Esophagus (tissue), 2 donors: Measurements from ENCODE around the gene SAP30. TPM values are rescaled to one million over a fixed set of nuclear protein-coding genes. Genes with fewer than 3 reads are reported as not detected.

Source experiments
- H3K27ac ChIP-seq, 2 donors: one replicate each; pipeline ENCODE4 v1.5.1; 2013; ENCODE audit warnings: low read depth in 2 of 2, mild to moderate bottlenecking in 2 of 2, inconsistent platforms in 1 of 2, low read length in 1 of 2, moderate library complexity in 1 of 2
- H3K27me3 ChIP-seq, 2 donors: one replicate each; pipeline ENCODE4 v1.6.1; 2013; ENCODE audit warnings: low read length in 2 of 2, control low read depth in 1 of 2, mild to moderate bottlenecking in 1 of 2; ENCODE audit not compliant: insufficient read depth in 2 of 2, control insufficient read depth in 1 of 2
- H3K36me3 ChIP-seq, 2 donors: one replicate each; pipeline ENCODE4 v1.6.1; 2013; ENCODE audit warnings: low read length in 1 of 2; ENCODE audit not compliant: control insufficient read depth in 2 of 2, insufficient read depth in 2 of 2
- H3K4me1 ChIP-seq, 2 donors: one replicate each; pipeline ENCODE4 v1.6.1; 2013; ENCODE audit warnings: low read length in 1 of 2; ENCODE audit not compliant: control insufficient read depth in 2 of 2, insufficient read depth in 2 of 2
- H3K4me3 ChIP-seq, 2 donors: one replicate each; pipeline ENCODE4 v1.5.1; 2013; ENCODE audit warnings: low read length in 2 of 2, mild to moderate bottlenecking in 2 of 2, low read depth in 1 of 2, moderate library complexity in 1 of 2
- H3K9me3 ChIP-seq, 2 donors: one replicate each; pipeline ENCODE4 v1.6.1; 2013; ENCODE audit warnings: mild to moderate bottlenecking in 2 of 2, low read depth in 1 of 2, low read length in 1 of 2, moderate library complexity in 1 of 2; ENCODE audit not compliant: control insufficient read depth in 2 of 2, insufficient read depth in 1 of 2
- WGBS, 2 donors: extraction: QIAGEN DNeasy Blood & Tissue Kit; methylation state at CpG; one replicate each; pipeline ENCODE4 v1.1.7; 2013; 5-methylcytosine and 5-hydroxymethylcytosine counted together
- polyA plus RNA-seq, 2 donors: library from polyadenylated mRNA; stranded (reverse); fragments of 200-250 nt; gene quantifications; one replicate each; pipeline ENCODE4 v1.2.3, GENCODE V29; 2013
- donor health status: healthy with polysubstance abuse.
- donor health status: Bipolar disorder and iron deficiency.

SAP30 gene
- polyA plus RNA-seq, 2 donors = 2.5 to 7.3 TPM

GRCh38 chr4:173424899-173425805 lies 54.4 kb downstream of the SAP30 start:
- Histone ChIP-seq H3K9me3 (no peaks in the 10 kb centered on the region), H3K27ac (no peak overlapping the region), H3K36me3 (no peaks in the 10 kb centered on the region), H3K4me1 (no peaks in the 10 kb centered on the region), H3K27me3 (no peaks in the 10 kb centered on the region), H3K4me3 (no peak overlapping the region)
- 50 to 62% methylated on average over 2 of the region's 2 CpGs for WGBS, 2 donors

GRCh38 chr4:173426064-173426463 lies 55.3 kb downstream of the SAP30 start:
- 75 to 89% methylated on average over 2 of the region's 2 CpGs for WGBS, 2 donors
- H3K9me3 ChIP-seq = no peaks in the 10 kb centered on the region
- H3K27me3 ChIP-seq = no peaks in the 10 kb centered on the region
- no peak overlapping the region for H3K4me3 ChIP-seq
- no peaks in the 10 kb centered on the region for H3K36me3 ChIP-seq
- no peak overlapping the region for H3K27ac ChIP-seq
- H3K4me1 ChIP-seq = no peaks in the 10 kb centered on the region

Other genes starting within 250 kb of the SAP30 start
- 10 to 100 TPM; 13.6 to 15.1 TPM for gene GALNT7, start 202.1 kb upstream of the SAP30 start, polyA plus RNA-seq
- gene HMGB2, start 36.6 kb upstream of the SAP30 start, polyA plus RNA-seq = 100 to 1,000 TPM; 156 to 240 TPM
- gene SCRG1, start 28.2 kb downstream of the SAP30 start, polyA plus RNA-seq = under 1 TPM; 0.04 to 0.24 TPM
- gene HAND2, start 159.3 kb downstream of the SAP30 start, polyA plus RNA-seq = 1 to 10 TPM; 1.4 to 2.0 TPM